ENCODE measurements around the gene UMODL1.

DNA sequence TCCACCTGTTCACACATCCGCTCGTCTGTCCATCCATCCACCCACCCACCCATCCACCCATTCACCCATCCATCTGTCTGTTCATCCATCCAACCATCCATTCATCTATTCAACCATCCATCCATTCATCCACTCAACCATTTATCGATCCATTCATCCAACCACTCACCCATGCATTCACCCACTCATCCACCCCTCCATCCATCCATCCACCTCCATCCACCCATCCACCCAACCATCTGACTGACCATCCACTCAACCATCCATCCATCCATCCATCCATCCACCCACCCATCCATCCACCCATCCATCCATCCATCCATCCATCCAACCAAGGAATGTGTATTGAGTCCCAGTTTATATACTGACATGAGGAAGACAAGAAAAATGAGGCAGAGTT is 73.1 kb downstream of the UMODL1 start:
- no peak for TF ChIP-seq CTCF (IDR thresholded peaks at IDR 0.05; ENCODE audit: borderline replicate concordance, extremely low read depth, low read length, poor library complexity, severe bottlenecking)
- no peak for TF ChIP-seq EZH2 (IDR thresholded peaks at IDR 0.05; ENCODE audit: borderline replicate concordance, low read depth, low read length, severe bottlenecking)
